Tibial nerve (tissue), 4 donors: ENCODE data around the gene KLHL36. TPM values are rescaled to one million over a fixed set of nuclear protein-coding genes. Genes with fewer than 3 reads are reported as not detected.
A peak's percentile ranks its signal among the peaks of the same experiment; 100 is the strongest.

Source experiments
- DNase-seq, 2 donors: peaks; one replicate each; pipeline ENCODE4 v3.0.0-alpha.2; 2019; ENCODE audit warnings: low spot score in 2 of 2
- H3K27ac ChIP-seq, 4 donors: fragments of 200-600 bp; sonication (generic) in 3 of 4; one replicate each; pipeline ENCODE4 v1.5.1; 2017 to 2019; ENCODE audit warnings: mild to moderate bottlenecking in 1 of 4
- H3K27me3 ChIP-seq, 2 donors: fragments of 200-600 bp; sonication (generic) in 1 of 2; one replicate each; pipeline versions ENCODE4 v1.5.1 to v1.6.0; 2017 to 2019
- H3K36me3 ChIP-seq, 3 donors: fragments of 200-600 bp; sonication (generic); one replicate each; pipeline ENCODE4 v1.5.1; 2018 to 2019
- H3K4me1 ChIP-seq, 4 donors: fragments of 200-600 bp; sonication (generic) in 3 of 4; one replicate each; pipeline ENCODE4 v1.5.1; 2017 to 2019
- H3K4me3 ChIP-seq, 4 donors: fragments of 200-600 bp; sonication (generic) in 3 of 4; one replicate each; pipeline ENCODE4 v1.5.1; 2017 to 2019; ENCODE audit warnings: mild to moderate bottlenecking in 1 of 4, moderate library complexity in 1 of 4
- H3K9me3 ChIP-seq, 4 donors: fragments of 200-600 bp; sonication (generic) in 3 of 4; one replicate each; pipeline ENCODE4 v1.5.1; 2017 to 2019
- EP300 ChIP-seq, 2 donors: sonication (generic); formaldehyde crosslinking; IDR thresholded peaks; one replicate each; pipeline ENCODE4 v1.6.1; 2017; ENCODE audit warnings: antibody characterized with exemption in 2 of 2, mild to moderate bottlenecking in 1 of 2
- POLR2A ChIP-seq, 2 donors: fragments of 450-650 bp; IDR thresholded peaks; one replicate each; pipeline ENCODE4 v1.6.1; 2017; ENCODE audit warnings: antibody characterized with exemption in 2 of 2, mild to moderate bottlenecking in 2 of 2, moderate library complexity in 2 of 2
- WGBS, 2 donors: methylation state at CpG; one replicate each; pipeline ENCODE4 v1.1.5; 2018; 5-methylcytosine and 5-hydroxymethylcytosine counted together
- total RNA-seq, 4 donors: library from RNA; depleted of rRNA; stranded (reverse); fragments of >200 nt; gene quantifications; one replicate each; pipeline ENCODE4 v1.1.0, GENCODE V29; 2016
- TF ChIP-seq, protein P1 (sequence below), 5 experiments: fragments of 200-600 bp in 3 of 5; fragments of 450-650 bp in 2 of 5; sonication (generic) in 3 of 5; IDR thresholded peaks; one replicate each; pipeline ENCODE4 v1.5.1; 2016 to 2019; ENCODE audit warnings: antibody characterized with exemption in 5 of 5, mild to moderate bottlenecking in 3 of 5, moderate library complexity in 2 of 5

Gene KLHL36
- total RNA-seq, 4 donors from 2014 or later: 60.1 to 75.3 (median 66.0) TPM

- H3K4me3 ChIP-seq: no peak overlapping the region
- WGBS, 2 donors: 76 to 81% methylated on average over 9 to 12 of the region's 12 CpGs
- H3K27me3 ChIP-seq: no peaks in the 10 kb centered on the region
- TF ChIP-seq, protein P1, sequence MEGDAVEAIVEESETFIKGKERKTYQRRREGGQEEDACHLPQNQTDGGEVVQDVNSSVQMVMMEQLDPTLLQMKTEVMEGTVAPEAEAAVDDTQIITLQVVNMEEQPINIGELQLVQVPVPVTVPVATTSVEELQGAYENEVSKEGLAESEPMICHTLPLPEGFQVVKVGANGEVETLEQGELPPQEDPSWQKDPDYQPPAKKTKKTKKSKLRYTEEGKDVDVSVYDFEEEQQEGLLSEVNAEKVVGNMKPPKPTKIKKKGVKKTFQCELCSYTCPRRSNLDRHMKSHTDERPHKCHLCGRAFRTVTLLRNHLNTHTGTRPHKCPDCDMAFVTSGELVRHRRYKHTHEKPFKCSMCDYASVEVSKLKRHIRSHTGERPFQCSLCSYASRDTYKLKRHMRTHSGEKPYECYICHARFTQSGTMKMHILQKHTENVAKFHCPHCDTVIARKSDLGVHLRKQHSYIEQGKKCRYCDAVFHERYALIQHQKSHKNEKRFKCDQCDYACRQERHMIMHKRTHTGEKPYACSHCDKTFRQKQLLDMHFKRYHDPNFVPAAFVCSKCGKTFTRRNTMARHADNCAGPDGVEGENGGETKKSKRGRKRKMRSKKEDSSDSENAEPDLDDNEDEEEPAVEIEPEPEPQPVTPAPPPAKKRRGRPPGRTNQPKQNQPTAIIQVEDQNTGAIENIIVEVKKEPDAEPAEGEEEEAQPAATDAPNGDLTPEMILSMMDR (IDR thresholded peaks at IDR 0.05): no peak
- TF ChIP-seq EP300 (IDR thresholded peaks at IDR 0.05): no peak
- TF ChIP-seq POLR2A (IDR thresholded peaks at IDR 0.05): no peak
- no peaks in the 10 kb centered on the region for H3K9me3 ChIP-seq
- no peak overlapping the region for H3K27ac ChIP-seq
- DNase-seq: no peak
- peaks cover 0 to 32% (median 0%) of the 10 kb centered on the region in 3 donors for H3K36me3 ChIP-seq
- no peaks in the 10 kb centered on the region for H3K4me1 ChIP-seq
These were observed 21.8 kb downstream of the KLHL36 start for GRCh38 chr16:84670063-84670462.

GRCh38 chr16:84672276-84673202 lies 24.2 kb downstream of the KLHL36 start:
- peaks cover 0 to 15% (median 0%) of the 10 kb centered on the region in 3 donors for H3K36me3 ChIP-seq
- TF ChIP-seq, protein P1 (IDR thresholded peaks at IDR 0.05): peak; percentile 81 to 97 (median 83)
- no peak for TF ChIP-seq EP300 (IDR thresholded peaks at IDR 0.05)
- H3K4me3 ChIP-seq: no peak overlapping the region
- no peaks in the 10 kb centered on the region for H3K4me1 ChIP-seq
- DNase-seq: peak; percentile 63 to 75
- WGBS, 2 donors: 54% methylated on average over 23 to 25 of the region's 26 CpGs
- H3K27me3 ChIP-seq: no peaks in the 10 kb centered on the region
- H3K27ac ChIP-seq: no peak overlapping the region
- H3K9me3 ChIP-seq: no peaks in the 10 kb centered on the region

GRCh38 chr16:84673203-84673535 lies 24.9 kb downstream of the KLHL36 start:
- Histone ChIP-seq H3K4me3 (no peak overlapping the region), H3K27ac (no peak overlapping the region), H3K9me3 (no peaks in the 10 kb centered on the region), H3K27me3 (no peaks in the 10 kb centered on the region), H3K36me3 (peaks cover 0 to 8% (median 0%) of the 10 kb centered on the region in 3 donors), H3K4me1 (no peaks in the 10 kb centered on the region)
- TF ChIP-seq, protein P1 (IDR thresholded peaks at IDR 0.05): no peak
- TF ChIP-seq POLR2A (IDR thresholded peaks at IDR 0.05) (no peak), EP300 (IDR thresholded peaks at IDR 0.05) (no peak)
- whole genome bisulfite sequencing, 2 donors: 92% methylated on average over 3 of the region's 3 CpGs
- no peak for DNase-seq

DNA sequence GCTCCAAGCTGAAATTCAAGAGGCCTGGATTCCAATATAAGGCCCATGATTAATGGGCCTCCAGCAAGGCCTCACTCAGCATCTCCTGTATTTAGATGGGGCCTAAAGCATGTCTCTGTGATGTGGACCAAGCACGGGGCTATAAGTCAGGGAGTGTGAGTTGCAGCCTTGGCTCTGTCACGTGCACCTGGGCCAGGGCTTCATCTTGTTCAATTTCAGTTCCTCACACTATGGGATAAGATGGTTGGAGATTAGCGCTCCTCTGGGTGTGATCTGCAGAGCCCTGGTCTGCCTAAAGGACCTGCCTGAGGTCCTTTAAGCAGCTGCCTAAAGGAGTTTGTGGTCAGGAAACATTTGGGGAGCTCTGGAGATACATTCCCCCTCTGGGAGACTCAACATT lies 25.2 kb downstream of the KLHL36 start:
- 74 to 88% methylated on average over 3 of the region's 3 CpGs for WGBS, 2 donors
- H3K4me3 ChIP-seq: no peak overlapping the region
- TF ChIP-seq, protein P1 (IDR thresholded peaks at IDR 0.05): no peak
- TF ChIP-seq POLR2A (IDR thresholded peaks at IDR 0.05) (no peak), EP300 (IDR thresholded peaks at IDR 0.05) (no peak)
- H3K9me3 ChIP-seq: no peaks in the 10 kb centered on the region
- no peak for DNase-seq
- H3K27me3 ChIP-seq: no peaks in the 10 kb centered on the region
- H3K36me3 ChIP-seq: peaks cover 0 to 4% (median 0%) of the 10 kb centered on the region in 3 donors
- H3K27ac ChIP-seq: no peak overlapping the region
- H3K4me1 ChIP-seq: no peaks in the 10 kb centered on the region

DNA sequence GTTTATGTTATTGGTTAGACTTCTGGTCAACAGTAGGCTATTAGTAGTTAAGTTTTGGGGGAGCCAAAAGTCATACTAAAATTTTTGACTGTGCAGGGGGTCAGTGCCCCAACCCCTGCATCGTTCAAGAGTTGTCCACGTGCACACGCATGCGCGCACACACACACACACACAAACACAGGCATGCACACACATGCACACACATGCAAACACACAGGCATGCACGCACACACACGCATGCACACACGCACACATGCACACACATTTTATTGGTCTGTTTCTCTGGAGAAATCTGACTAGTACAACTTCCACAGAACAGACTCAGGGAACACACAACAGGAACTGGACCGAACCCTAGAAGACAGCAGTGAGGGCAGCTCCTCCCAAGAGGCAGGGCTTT lies 27.1 kb downstream of the KLHL36 start:
- WGBS, 2 donors: 81 to 86% methylated on average over 9 of the region's 9 CpGs
- Histone ChIP-seq H3K9me3 (no peaks in the 10 kb centered on the region), H3K36me3 (no peaks in the 10 kb centered on the region), H3K4me1 (no peaks in the 10 kb centered on the region), H3K4me3 (no peak overlapping the region), H3K27me3 (no peaks in the 10 kb centered on the region), H3K27ac (no peak overlapping the region)
- no peak for TF ChIP-seq POLR2A (IDR thresholded peaks at IDR 0.05)
- TF ChIP-seq, protein P1 (IDR thresholded peaks at IDR 0.05): no peak
- no peak for TF ChIP-seq EP300 (IDR thresholded peaks at IDR 0.05)
- DNase-seq: no peak
